HG02623 (cell line): ENCODE data around the gene MRPS14.
"Not testable (repeated sequence)": the region's sequence is repeated elsewhere in the genome, so short reads cannot be mapped to it uniquely, and the experiment has no call there.

Experiments
- ATAC-seq: cut with Tn5 transposase; IDR thresholded peaks from one replicate; pipeline ENCODE4 v1.9.1; 2021; ENCODE audit warnings: moderate library complexity; ENCODE audit not compliant: unreplicated experiment

MRPS14 gene

GRCh38 chr1:175023043-175023921 is at the start of gene MRPS14:
Gene MRPS14 (minus strand): TSS chr1:175023425. CDS start chr1:175023408, 17 bp downstream.
- ATAC-seq = peak; percentile 87

- ATAC-seq = peak; percentile 77
These were observed 49.1 kb upstream of the MRPS14 start for GRCh38 chr1:175072099-175072951.

- ATAC-seq = no peak
These were observed 48.2 kb upstream of the MRPS14 start for GRCh38 chr1:175071276-175071943.

GRCh38 chr1:175070818-175071217 is 47.6 kb upstream of the MRPS14 start:
- ATAC-seq = no peak

- ATAC-seq = no peak
These were observed 44.3 kb upstream of the MRPS14 start, which contains the start of gene TNN for GRCh38 chr1:175067362-175068106. Gene TNN (plus strand): TSS chr1:175067833. CDS start chr1:175077419, 9,586 bp downstream.

- no peak for ATAC-seq
These were observed 39.6 kb upstream of the MRPS14 start for GRCh38 chr1:175062858-175063257.

- no peak for ATAC-seq
These were observed 39.1 kb upstream of the MRPS14 start for GRCh38 chr1:175062339-175062738.

GRCh38 chr1:175054736-175055135 is 31.5 kb upstream of the MRPS14 start:
- ATAC-seq = no peak

GRCh38 chr1:175050992-175051391 is 27.8 kb upstream of the MRPS14 start:
- ATAC-seq = no peak

GRCh38 chr1:175045519-175045918 is 22.3 kb upstream of the MRPS14 start:
- no peak for ATAC-seq

- ATAC-seq = no peak
These were observed 21.9 kb upstream of the MRPS14 start for GRCh38 chr1:175045097-175045496.

- not testable (repeated sequence) for ATAC-seq
These were observed 21.4 kb upstream of the MRPS14 start for GRCh38 chr1:175044591-175044990.

GRCh38 chr1:175043824-175044223 is 20.6 kb upstream of the MRPS14 start:
- ATAC-seq = no peak

- ATAC-seq = no peak
These were observed 19.4 kb upstream of the MRPS14 start for GRCh38 chr1:175042650-175043049.

- no peak for ATAC-seq
These were observed 17.2 kb upstream of the MRPS14 start for GRCh38 chr1:175040324-175040879.

- no peak for ATAC-seq
These were observed 14.2 kb upstream of the MRPS14 start for GRCh38 chr1:175037416-175037815.

- ATAC-seq = no peak
These were observed 13.3 kb upstream of the MRPS14 start for GRCh38 chr1:175036476-175036875.

GRCh38 chr1:175035865-175036264 is 12.6 kb upstream of the MRPS14 start:
- no peak for ATAC-seq

- no peak for ATAC-seq
These were observed 11.6 kb upstream of the MRPS14 start for GRCh38 chr1:175034775-175035174.

GRCh38 chr1:175033953-175034352 is 10.7 kb upstream of the MRPS14 start:
- no peak for ATAC-seq
